Measurements from ENCODE around the gene DUS1L.

GRCh38 chr17:82113422-82113821 lies 47.8 kb upstream of the DUS1L start:
- TF ChIP-seq CTCF (IDR thresholded peaks at IDR 0.05; ENCODE audit: poor library complexity) (no peak), EZH2 (IDR thresholded peaks at IDR 0.05; ENCODE audit: borderline replicate concordance) (no peak), EZH2phosphoT487 (IDR thresholded peaks at IDR 0.05; ENCODE audit: low read depth, severe bottlenecking, unreplicated experiment) (no peak)
